Hepatocyte (in vitro differentiated cells): ENCODE measurements around the gene RBM15.

Experiments
- EZH2 ChIP-seq: fragments of 200-600 bp; sonication (generic); IDR thresholded peaks from 2 replicates; pipeline ENCODE4 v1.6.1; 2016; ENCODE audit warnings: antibody characterized with exemption, mild to moderate bottlenecking, borderline replicate concordance
- TF ChIP-seq, protein P1 (sequence below): fragments of 200-600 bp; sonication (generic); IDR thresholded peaks from 2 replicates; pipeline ENCODE4 v1.5.1; 2016; ENCODE audit warnings: antibody characterized with exemption, mild to moderate bottlenecking; ENCODE audit not compliant: poor library complexity

DNA sequence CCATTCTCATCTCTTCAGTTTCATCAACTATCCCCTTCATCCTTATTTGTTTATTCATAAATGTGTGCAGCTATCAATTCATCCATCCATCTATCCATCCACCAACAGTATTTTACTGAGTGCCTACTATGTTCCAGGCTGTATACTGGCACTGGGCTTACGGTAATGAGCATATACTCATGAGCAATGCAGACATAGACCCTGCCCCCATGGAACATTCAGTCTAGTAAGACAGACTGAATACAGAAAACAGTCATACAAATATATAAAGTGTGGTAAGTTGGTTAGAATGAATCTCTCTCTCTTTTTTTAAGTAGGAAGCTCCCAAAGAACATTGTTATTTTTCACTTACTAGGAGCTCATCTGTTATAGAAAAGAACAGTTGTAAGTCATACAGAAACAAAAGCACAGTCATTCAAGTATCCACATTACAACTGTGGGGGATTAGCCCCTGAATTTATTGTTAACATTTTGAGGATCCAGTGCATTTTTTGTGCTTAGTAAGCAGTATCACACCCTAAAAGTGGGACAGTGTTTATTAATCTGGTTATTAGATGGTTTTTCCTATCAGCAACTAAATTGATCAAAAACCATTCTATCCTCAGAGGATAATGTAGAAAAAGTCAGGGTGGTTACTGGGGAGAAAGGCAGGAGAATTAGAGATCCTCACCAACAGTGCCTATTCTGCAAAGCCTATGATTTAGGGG, 48.0 kb downstream of the RBM15 start:
- TF ChIP-seq, protein P1, sequence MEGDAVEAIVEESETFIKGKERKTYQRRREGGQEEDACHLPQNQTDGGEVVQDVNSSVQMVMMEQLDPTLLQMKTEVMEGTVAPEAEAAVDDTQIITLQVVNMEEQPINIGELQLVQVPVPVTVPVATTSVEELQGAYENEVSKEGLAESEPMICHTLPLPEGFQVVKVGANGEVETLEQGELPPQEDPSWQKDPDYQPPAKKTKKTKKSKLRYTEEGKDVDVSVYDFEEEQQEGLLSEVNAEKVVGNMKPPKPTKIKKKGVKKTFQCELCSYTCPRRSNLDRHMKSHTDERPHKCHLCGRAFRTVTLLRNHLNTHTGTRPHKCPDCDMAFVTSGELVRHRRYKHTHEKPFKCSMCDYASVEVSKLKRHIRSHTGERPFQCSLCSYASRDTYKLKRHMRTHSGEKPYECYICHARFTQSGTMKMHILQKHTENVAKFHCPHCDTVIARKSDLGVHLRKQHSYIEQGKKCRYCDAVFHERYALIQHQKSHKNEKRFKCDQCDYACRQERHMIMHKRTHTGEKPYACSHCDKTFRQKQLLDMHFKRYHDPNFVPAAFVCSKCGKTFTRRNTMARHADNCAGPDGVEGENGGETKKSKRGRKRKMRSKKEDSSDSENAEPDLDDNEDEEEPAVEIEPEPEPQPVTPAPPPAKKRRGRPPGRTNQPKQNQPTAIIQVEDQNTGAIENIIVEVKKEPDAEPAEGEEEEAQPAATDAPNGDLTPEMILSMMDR, result no peak
- TF ChIP-seq EZH2, result no peak
